NCI-H146 treated with DMSO at 0.1 percent for 48 hours (cell line): ENCODE data around the gene SCYGR6.
"Not testable (repeated sequence)": the region's sequence is repeated elsewhere in the genome, so short reads cannot be mapped to it uniquely, and the experiment has no call there.

Experiments used
- DNase-seq: peaks from one replicate; lab custom pipeline; 2025; ENCODE audit not compliant: unreplicated experiment; lab: John Stamatoyannopoulos, UW

Gene SCYGR6

GRCh38 chr2:227724394-227725039, at the start of gene SCYGR6:
Gene SCYGR6 (minus strand): TSS chr2:227724757. CDS start chr2:227724757, 0 bp downstream.
- no peak for DNase-seq

GRCh38 chr2:227774011-227774624, 49.6 kb upstream of the SCYGR6 start:
- DNase-seq = no peak

GRCh38 chr2:227772932-227773331, 48.4 kb upstream of the SCYGR6 start:
- no peak for DNase-seq

GRCh38 chr2:227772197-227772661, 47.7 kb upstream of the SCYGR6 start:
- DNase-seq = no peak

GRCh38 chr2:227767830-227768229, 43.3 kb upstream of the SCYGR6 start:
- no peak for DNase-seq

- DNase-seq = no peak
Observed at GRCh38 chr2:227766373-227766883, 41.9 kb upstream of the SCYGR6 start.

GRCh38 chr2:227765788-227766372, 41.3 kb upstream of the SCYGR6 start:
- no peak for DNase-seq

- DNase-seq = no peak
Observed at GRCh38 chr2:227761740-227762476, 37.4 kb upstream of the SCYGR6 start.

- no peak for DNase-seq
Observed at GRCh38 chr2:227759411-227760118, 35.0 kb upstream of the SCYGR6 start.

- DNase-seq = not testable (repeated sequence)
Observed at GRCh38 chr2:227756261-227756660, 31.7 kb upstream of the SCYGR6 start.

- no peak for DNase-seq
Observed at GRCh38 chr2:227748079-227748478, 23.5 kb upstream of the SCYGR6 start.

GRCh38 chr2:227745594-227745993, 21.0 kb upstream of the SCYGR6 start, which contains the start of gene SCYGR8:
Gene SCYGR8 (plus strand): TSS chr2:227745894. CDS start chr2:227745894, 0 bp downstream.
- no peak for DNase-seq

- DNase-seq = not testable (repeated sequence)
Observed at GRCh38 chr2:227740705-227741104, 16.1 kb upstream of the SCYGR6 start.

GRCh38 chr2:227739351-227739750, 14.8 kb upstream of the SCYGR6 start:
- no peak for DNase-seq

GRCh38 chr2:227728035-227728434, 3.5 kb upstream of the SCYGR6 start, which contains the start of gene SCYGR7:
Gene SCYGR7 (plus strand): TSS chr2:227728335. CDS start chr2:227728335, 0 bp downstream.
- DNase-seq = no peak

GRCh38 chr2:227722821-227723220, 1.7 kb downstream of the SCYGR6 start:
- DNase-seq = not testable (repeated sequence)

- no peak for DNase-seq
Observed at GRCh38 chr2:227720680-227721079, 3.9 kb downstream of the SCYGR6 start.

- no peak for DNase-seq
Observed at GRCh38 chr2:227719641-227720040, 4.9 kb downstream of the SCYGR6 start.

- DNase-seq = no peak
Observed at GRCh38 chr2:227717687-227718567, 6.6 kb downstream of the SCYGR6 start, which contains the start of gene SLC19A3. Gene SLC19A3 (minus strand): TSS chr2:227718028. CDS start chr2:227702318, 15,710 bp downstream.
